CD4-positive, alpha-beta T cell (primary cell): ENCODE data around the gene DNASE1L2. TPM values are rescaled to one million over a fixed set of nuclear protein-coding genes. Genes with fewer than 3 reads are reported as not detected.

Experiments used
- ATAC-seq: fragments of 200-7000 bp; cut with Tn5 transposase; one replicate; pipeline ENCODE4 v1.10.0; 2022; ENCODE audit warnings: mild to moderate bottlenecking; ENCODE audit not compliant: poor library complexity
- CTCF ChIA-PET: fragments of 350-600 bp; sonication (Branson Sonifier 250); formaldehyde crosslinking; loops from one replicate; lab custom pipeline; 2021; ENCODE audit warnings: antibody characterized with exemption, inconsistent platforms; lab: Charles Lee
- POLR2A ChIA-PET: fragments of 350-600 bp; sonication (Branson Sonifier 250); formaldehyde crosslinking; loops from one replicate; lab custom pipeline; 2021; ENCODE audit warnings: antibody characterized with exemption, inconsistent platforms; lab: Charles Lee
- DNase-seq, 14 experiments: peaks; one replicate each; pipeline ENCODE4 v3.0.0-alpha.2; 2013 to 2020; ENCODE audit warnings: mixed read lengths in 2 of 14
- H3K27ac ChIP-seq, 2 donors: one replicate each; pipeline versions ENCODE4 v1.5.1 to v1.7.0; 2013; ENCODE audit warnings: low read length in 2 of 2, low read depth in 1 of 2, mild to moderate bottlenecking in 1 of 2
- H3K27me3 ChIP-seq, 2 experiments: 1 replicate in 1 of 2; 2 replicates in 1 of 2; pipeline versions ENCODE4 v1.6.1 to v1.7.0; 2013; ENCODE audit warnings: low read length in 2 of 2, control low read depth in 1 of 2, mild to moderate bottlenecking in 1 of 2, moderate library complexity in 1 of 2; ENCODE audit not compliant: insufficient read depth in 2 of 2, control insufficient read depth in 1 of 2
- H3K36me3 ChIP-seq: one replicate; pipeline ENCODE4 v1.6.1; 2013; ENCODE audit warnings: low read length, control low read depth; ENCODE audit not compliant: insufficient read depth
- H3K4me1 ChIP-seq: one replicate; pipeline ENCODE4 v1.6.1; 2013; ENCODE audit warnings: low read length, control low read depth; ENCODE audit not compliant: insufficient read depth
- H3K4me3 ChIP-seq: one replicate; pipeline ENCODE4 v1.5.1; 2013; ENCODE audit warnings: mild to moderate bottlenecking, low read length, moderate library complexity
- H3K9me3 ChIP-seq, 2 experiments: 1 replicate in 1 of 2; 2 replicates in 1 of 2; pipeline versions ENCODE4 v1.6.1 to v1.7.0; 2013; ENCODE audit warnings: low read length in 2 of 2, mild to moderate bottlenecking in 2 of 2, control low read depth in 1 of 2, moderate library complexity in 1 of 2; ENCODE audit not compliant: control insufficient read depth in 1 of 2, insufficient read depth in 1 of 2
- H3K27ac Mint-ChIP-seq: one replicate; pipeline ENCODE4 v1.8.0; 2020; ENCODE audit warnings: mixed read lengths
- H3K27me3 Mint-ChIP-seq: one replicate; pipeline ENCODE4 v1.8.0; 2021; ENCODE audit warnings: mixed read lengths
- H3K36me3 Mint-ChIP-seq: one replicate; pipeline ENCODE4 v1.8.0; 2021; ENCODE audit warnings: low read depth, mixed read lengths
- H3K4me1 Mint-ChIP-seq: one replicate; pipeline ENCODE4 v1.8.0; 2021; ENCODE audit warnings: low read depth, mixed read lengths
- H3K4me3 Mint-ChIP-seq: one replicate; pipeline ENCODE4 v1.8.0; 2020; ENCODE audit warnings: mild to moderate bottlenecking, mixed read lengths
- H3K9me3 Mint-ChIP-seq: one replicate; pipeline ENCODE4 v1.8.0; 2020; ENCODE audit warnings: mixed read lengths
- intact Hi-C, 2 experiments: fragments of 100-400 bp; cut with DNase I in 1 of 2; cut with micrococcal nuclease in 1 of 2; formaldehyde crosslinking; loops; one replicate each; pipeline versions ENCODE4 v1.15.1 to v1.9.0; 2023 to 2025; cut with DNase I, micrococcal nuclease
- total RNA-seq, 174 experiments: library from RNA in 2 of 174; stranded (reverse) in 2 of 174; gene quantifications; one replicate each; pipeline ENCODE4 v1.2.3 and lab custom pipeline; 2021 to 2026
- TF ChIP-seq, protein P1 (sequence below): fragments of 200-600 bp; IDR thresholded peaks from one replicate; pipeline ENCODE4 v1.8.0; 2022; ENCODE audit warnings: antibody characterized with exemption, mild to moderate bottlenecking

Gene DNASE1L2
- total RNA-seq, 2 experiments from 2014 or later: 0.22 to 0.36 TPM

- ATAC-seq: no peak
- Mint-ChIP-seq H3K27ac (no peak overlapping the region), H3K4me3 (no peak overlapping the region), H3K27me3 (peaks cover 7% of the 10 kb centered on the region), H3K36me3 (no peaks in the 10 kb centered on the region), H3K9me3 (no peaks in the 10 kb centered on the region), H3K4me1 (peaks cover 6% of the 10 kb centered on the region)
- Histone ChIP-seq H3K27me3 (peaks cover 13 to 15% of the 10 kb centered on the region in 2 experiments), H3K4me3 (no peak overlapping the region), H3K4me1 (peaks cover 14% of the 10 kb centered on the region), H3K9me3 (peaks cover 0 to 16% of the 10 kb centered on the region in 2 experiments), H3K36me3 (no peaks in the 10 kb centered on the region), H3K27ac (no peak overlapping the region)
- TF ChIP-seq, protein P1, sequence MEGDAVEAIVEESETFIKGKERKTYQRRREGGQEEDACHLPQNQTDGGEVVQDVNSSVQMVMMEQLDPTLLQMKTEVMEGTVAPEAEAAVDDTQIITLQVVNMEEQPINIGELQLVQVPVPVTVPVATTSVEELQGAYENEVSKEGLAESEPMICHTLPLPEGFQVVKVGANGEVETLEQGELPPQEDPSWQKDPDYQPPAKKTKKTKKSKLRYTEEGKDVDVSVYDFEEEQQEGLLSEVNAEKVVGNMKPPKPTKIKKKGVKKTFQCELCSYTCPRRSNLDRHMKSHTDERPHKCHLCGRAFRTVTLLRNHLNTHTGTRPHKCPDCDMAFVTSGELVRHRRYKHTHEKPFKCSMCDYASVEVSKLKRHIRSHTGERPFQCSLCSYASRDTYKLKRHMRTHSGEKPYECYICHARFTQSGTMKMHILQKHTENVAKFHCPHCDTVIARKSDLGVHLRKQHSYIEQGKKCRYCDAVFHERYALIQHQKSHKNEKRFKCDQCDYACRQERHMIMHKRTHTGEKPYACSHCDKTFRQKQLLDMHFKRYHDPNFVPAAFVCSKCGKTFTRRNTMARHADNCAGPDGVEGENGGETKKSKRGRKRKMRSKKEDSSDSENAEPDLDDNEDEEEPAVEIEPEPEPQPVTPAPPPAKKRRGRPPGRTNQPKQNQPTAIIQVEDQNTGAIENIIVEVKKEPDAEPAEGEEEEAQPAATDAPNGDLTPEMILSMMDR: no peak
- ChIA-PET POLR2A (no interaction called here), CTCF (no interaction called here)
- intact Hi-C loops: loop anchor here in 1 of 2 experiments (10.0 kb wide), 1 partner anchor 144 kb away; no protein-coding TSS in a partner anchor
- no peak for DNase-seq
Measured at GRCh38 chr16:2190659-2191445, 45.4 kb upstream of the DNASE1L2 start.

DNA sequence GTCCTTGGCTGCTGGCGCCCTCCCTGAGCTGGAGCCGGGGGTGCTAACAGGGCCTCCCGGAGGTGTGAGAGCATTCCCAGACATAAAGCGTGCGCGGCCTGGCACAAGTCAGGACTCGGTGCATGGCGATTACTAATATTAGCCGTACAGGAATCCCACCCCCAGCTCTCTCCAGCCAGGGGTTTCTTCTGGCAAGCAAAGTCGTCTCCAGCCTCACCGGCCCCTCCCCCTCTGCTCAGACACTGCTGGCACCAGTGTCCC is 44.9 kb upstream of the DNASE1L2 start:
- Histone ChIP-seq H3K27ac (no peak overlapping the region), H3K4me1 (peaks cover 15% of the 10 kb centered on the region), H3K9me3 (peaks cover 0 to 16% of the 10 kb centered on the region in 2 experiments), H3K36me3 (no peaks in the 10 kb centered on the region), H3K27me3 (peaks cover 13 to 16% of the 10 kb centered on the region in 2 experiments), H3K4me3 (no peak overlapping the region)
- peaks cover 7% of the 10 kb centered on the region for H3K27me3 Mint-ChIP-seq
- no peak for DNase-seq
- H3K9me3 Mint-ChIP-seq: no peaks in the 10 kb centered on the region
- H3K4me1 Mint-ChIP-seq: peaks cover 6% of the 10 kb centered on the region
- no peak overlapping the region for H3K4me3 Mint-ChIP-seq
- ChIA-PET CTCF (no interaction called here), POLR2A (no interaction called here)
- TF ChIP-seq, protein P1: no peak
- no peaks in the 10 kb centered on the region for H3K36me3 Mint-ChIP-seq
- H3K27ac Mint-ChIP-seq: no peak overlapping the region
- intact Hi-C loops: loop anchor here in 1 of 2 experiments (10.0 kb wide), 1 partner anchor 143 kb away; no protein-coding TSS in a partner anchor
- no peak for ATAC-seq

DNA sequence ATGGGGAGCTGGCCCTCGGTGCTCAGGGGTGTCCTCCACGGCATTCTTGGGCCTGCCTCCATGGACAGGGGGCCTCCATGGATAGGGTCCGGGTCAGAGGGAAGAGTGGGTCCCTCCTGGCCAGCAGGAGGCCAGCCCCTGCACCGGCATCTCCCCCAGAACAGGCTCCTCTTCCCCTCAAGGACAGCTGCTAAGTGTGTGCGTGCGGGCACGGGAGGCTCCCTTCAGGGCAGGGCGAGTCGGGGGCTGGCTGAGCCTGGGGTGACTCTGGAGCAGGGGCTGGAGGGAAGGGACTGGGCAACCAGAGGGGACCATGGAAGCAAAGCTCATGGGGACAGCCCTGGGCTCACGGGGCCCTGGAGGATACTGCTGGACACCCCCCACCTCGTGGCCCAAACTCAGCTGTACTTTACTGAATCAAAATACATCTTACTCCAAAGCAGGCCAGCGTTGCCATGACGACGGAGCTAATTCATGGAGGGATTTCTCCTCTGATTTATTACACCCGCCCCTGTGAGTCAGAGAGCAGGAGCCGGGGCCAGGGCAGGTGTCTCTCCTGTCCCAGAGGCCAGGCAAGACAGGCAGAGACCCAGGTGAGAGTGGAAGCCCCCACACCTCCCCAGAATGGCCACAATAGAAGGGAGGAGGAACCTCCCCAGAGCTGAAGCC is 41.9 kb upstream of the DNASE1L2 start:
- peaks cover 31% of the 10 kb centered on the region in 2 experiments for H3K27me3 ChIP-seq
- CTCF ChIA-PET: interaction anchor here (0.6 to 2.0 kb wide), 11 partner anchors 10 to 307 kb away, joined by 3 to 17 read pairs (median 3); partner anchors contain the start of genes ABCA3, ECI1 and MLST8
- ATAC-seq: no peak
- H3K4me3 ChIP-seq: no peak overlapping the region
- POLR2A ChIA-PET: interaction anchor here (1.0 to 2.4 kb wide), 6 partner anchors 21 to 320 kb away, joined by 3 to 11 read pairs (median 8); partner anchors contain the start of genes ATP6V0C, ECI1, PGP and TRAF7
- intact Hi-C loops: loop anchor here in 1 of 2 experiments (2.0 to 10.0 kb wide), 2 partner anchors 59 to 141 kb away; no protein-coding TSS in a partner anchor
- no peaks in the 10 kb centered on the region for H3K9me3 Mint-ChIP-seq
- peaks cover 0 to 16% of the 10 kb centered on the region in 2 experiments for H3K9me3 ChIP-seq
- H3K4me3 Mint-ChIP-seq: peak overlapping the region; percentile 75
- TF ChIP-seq, protein P1: no peak
- DNase-seq: peak in 1 of 14 experiments; percentile 31
- no peaks in the 10 kb centered on the region for H3K36me3 Mint-ChIP-seq
- no peak overlapping the region for H3K27ac Mint-ChIP-seq
- H3K27me3 Mint-ChIP-seq: peaks cover 27% of the 10 kb centered on the region
- H3K27ac ChIP-seq: no peak overlapping the region
- H3K4me1 ChIP-seq: peaks cover 20% of the 10 kb centered on the region
- no peaks in the 10 kb centered on the region for H3K36me3 ChIP-seq
- peaks cover 10% of the 10 kb centered on the region for H3K4me1 Mint-ChIP-seq
